Stimulated activated CD4-positive, alpha-beta T cell treated with anti-CD3 and anti-CD28 coated beads, Interleukin-12 subunit alpha, Interleukin-12 subunit beta, amount 100 ng/mL, for 48 hours (primary cell): Measurements from ENCODE around the gene NPTX1.

Experiments
- DNase-seq, 3 donors: peaks; one replicate each; pipeline ENCODE4 v3.0.0-alpha.2; 2020; ENCODE audit warnings: low read depth in 2 of 3, low spot score in 1 of 3

The NPTX1 gene

GRCh38 chr17:80460429-80460834, 16.0 kb downstream of the NPTX1 start:
- DNase-seq, result no peak

- no peak for DNase-seq
Observed at GRCh38 chr17:80459234-80459633, 17.2 kb downstream of the NPTX1 start.

- no peak for DNase-seq
Observed at GRCh38 chr17:80458016-80458415, 18.4 kb downstream of the NPTX1 start.

- no peak for DNase-seq
Observed at GRCh38 chr17:80457236-80457856, 19.1 kb downstream of the NPTX1 start.

- DNase-seq, result no peak
Observed at GRCh38 chr17:80456465-80457235, 19.8 kb downstream of the NPTX1 start.

GRCh38 chr17:80455784-80456183, 20.6 kb downstream of the NPTX1 start:
- DNase-seq, result no peak

- DNase-seq, result no peak
Observed at GRCh38 chr17:80455336-80455710, 21.1 kb downstream of the NPTX1 start.

GRCh38 chr17:80454557-80455335, 21.7 kb downstream of the NPTX1 start:
- peak; percentile 87 to 96 (median 93) for DNase-seq

- no peak for DNase-seq
Observed at GRCh38 chr17:80453998-80454556, 22.3 kb downstream of the NPTX1 start.

GRCh38 chr17:80453126-80453997, 23.0 kb downstream of the NPTX1 start:
- DNase-seq, result no peak

GRCh38 chr17:80452173-80452915, 24.1 kb downstream of the NPTX1 start:
- no peak for DNase-seq

- no peak for DNase-seq
Observed at GRCh38 chr17:80451104-80451775, 25.2 kb downstream of the NPTX1 start.

- no peak for DNase-seq
Observed at GRCh38 chr17:80449930-80450576, 26.4 kb downstream of the NPTX1 start.

GRCh38 chr17:80449194-80449929, 27.0 kb downstream of the NPTX1 start:
- DNase-seq, result no peak

GRCh38 chr17:80447790-80448189, 28.6 kb downstream of the NPTX1 start:
- DNase-seq, result no peak

GRCh38 chr17:80446645-80447405, 29.6 kb downstream of the NPTX1 start:
- no peak for DNase-seq

GRCh38 chr17:80445726-80446110, 30.7 kb downstream of the NPTX1 start:
- no peak for DNase-seq
